ENCODE measurements around the gene EPHB3. TPM values are rescaled to one million over a fixed set of nuclear protein-coding genes. Genes with fewer than 3 reads are reported as not detected.

Gene EPHB3
- total RNA-seq, 1 donor from 2014 or later = 17.2 TPM

DNA sequence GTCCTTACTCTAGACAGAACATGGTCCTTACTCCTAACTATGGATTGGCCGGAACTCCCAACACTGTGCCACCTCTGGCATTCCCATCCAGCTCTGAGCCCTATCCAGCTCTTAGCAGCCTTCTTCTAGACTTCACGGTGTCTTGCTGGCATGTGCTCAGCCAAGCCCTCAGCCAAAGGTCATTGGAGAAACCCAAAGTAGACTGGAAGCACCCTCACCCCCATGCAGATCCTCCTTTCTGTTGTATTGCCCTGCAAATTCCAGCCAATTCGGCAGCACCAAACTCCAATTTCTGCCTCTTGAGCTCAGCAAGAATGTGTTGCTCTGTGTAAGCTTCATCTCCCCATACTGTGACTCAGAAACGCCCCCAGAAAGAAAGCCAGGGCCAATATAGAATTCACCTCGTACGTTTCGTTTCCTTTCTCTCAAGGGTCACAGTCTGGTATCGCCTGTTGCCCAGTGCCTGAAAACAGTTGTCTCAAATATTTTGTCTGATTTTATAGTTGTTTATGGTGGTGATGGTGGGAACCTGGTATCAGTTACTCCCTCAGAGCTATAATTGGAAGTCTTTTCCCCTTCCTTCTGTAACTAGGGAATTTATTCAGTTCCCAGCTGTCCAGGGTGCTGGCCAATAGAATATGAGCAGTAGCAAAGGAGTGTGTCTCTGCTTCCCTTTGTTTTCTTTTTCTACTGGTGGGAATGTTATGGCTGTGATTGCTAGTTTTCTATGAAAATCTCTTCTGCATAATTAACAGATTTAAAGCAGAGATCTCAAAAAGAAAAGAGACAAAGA is 28.4 kb upstream of the EPHB3 start:
- Histone ChIP-seq H3K9me3 (ENCODE audit: insufficient read depth, low read depth, low read length) (no peaks in the 10 kb centered on the region), H3K36me3 (ENCODE audit: insufficient read depth, low read length) (no peaks in the 10 kb centered on the region), H3K27ac (ENCODE audit: low read depth, low read length) (no peak overlapping the region), H3K9ac (ENCODE audit: low read length) (no peak overlapping the region), H3K4me3 (ENCODE audit: insufficient read depth, low read depth, low read length) (no peak overlapping the region), H4K20me1 (ENCODE audit: insufficient read depth, low read length) (no peaks in the 10 kb centered on the region), H3K79me2 (ENCODE audit: insufficient read depth, low read length) (no peaks in the 10 kb centered on the region), H3K4me2 (ENCODE audit: low read length) (no peak overlapping the region), H3K27me3 (ENCODE audit: insufficient read depth, low read length) (peaks cover 41% of the 10 kb centered on the region), H2AFZ (ENCODE audit: low read depth, low read length) (no peak overlapping the region), H3K4me1 (ENCODE audit: insufficient read depth, low read length) (no peaks in the 10 kb centered on the region)
- no peak for FAIRE-seq
- H3K27me3 Mint-ChIP-seq (ENCODE audit: low read depth, unreplicated experiment) = peaks cover 39% of the 10 kb centered on the region
- TF ChIP-seq CTCF (IDR thresholded peaks at IDR 0.05; ENCODE audit: insufficient read depth, low read depth, low read length) (no peak), EZH2 (IDR thresholded peaks at IDR 0.05; ENCODE audit: insufficient read depth, low read length) (no peak)
- DNase-seq (ENCODE audit: low read depth) = no peak
- H3K9me3 Mint-ChIP-seq (ENCODE audit: unreplicated experiment) = no peaks in the 10 kb centered on the region
- no peak overlapping the region for H3K27ac Mint-ChIP-seq (ENCODE audit: unreplicated experiment)
- H3K36me3 Mint-ChIP-seq (ENCODE audit: low read depth, unreplicated experiment) = no peaks in the 10 kb centered on the region
- H3K4me1 Mint-ChIP-seq (ENCODE audit: low read depth, unreplicated experiment) = peaks cover 3% of the 10 kb centered on the region
- no peak overlapping the region for H3K4me3 Mint-ChIP-seq (ENCODE audit: unreplicated experiment)

GRCh38 chr3:184537885-184538665 is 23.5 kb upstream of the EPHB3 start:
- H3K4me3 Mint-ChIP-seq (ENCODE audit: unreplicated experiment) = no peak overlapping the region
- H3K36me3 ChIP-seq (ENCODE audit: insufficient read depth, low read length) = no peaks in the 10 kb centered on the region
- no peak overlapping the region for H3K9ac ChIP-seq (ENCODE audit: low read length)
- no peaks in the 10 kb centered on the region for H3K79me2 ChIP-seq (ENCODE audit: insufficient read depth, low read length)
- peaks cover 40% of the 10 kb centered on the region for H3K27me3 Mint-ChIP-seq (ENCODE audit: low read depth, unreplicated experiment)
- H3K36me3 Mint-ChIP-seq (ENCODE audit: low read depth, unreplicated experiment) = no peaks in the 10 kb centered on the region
- FAIRE-seq (no peak), DNase-seq (ENCODE audit: low read depth) (no peak)
- H3K27ac ChIP-seq (ENCODE audit: low read depth, low read length) = no peak overlapping the region
- H3K27ac Mint-ChIP-seq (ENCODE audit: unreplicated experiment) = no peak overlapping the region
- H2AFZ ChIP-seq (ENCODE audit: low read depth, low read length) = no peak overlapping the region
- no peak overlapping the region for H3K4me3 ChIP-seq (ENCODE audit: insufficient read depth, low read depth, low read length)
- H3K9me3 Mint-ChIP-seq (ENCODE audit: unreplicated experiment) = no peaks in the 10 kb centered on the region
- no peaks in the 10 kb centered on the region for H3K4me1 ChIP-seq (ENCODE audit: insufficient read depth, low read length)
- no peaks in the 10 kb centered on the region for H3K9me3 ChIP-seq (ENCODE audit: insufficient read depth, low read depth, low read length)
- TF ChIP-seq EZH2 (IDR thresholded peaks at IDR 0.05; ENCODE audit: insufficient read depth, low read length) = no peak
- TF ChIP-seq CTCF (IDR thresholded peaks at IDR 0.05; ENCODE audit: insufficient read depth, low read depth, low read length) = no peak
- peaks cover 45% of the 10 kb centered on the region for H3K27me3 ChIP-seq (ENCODE audit: insufficient read depth, low read length)
- no peak overlapping the region for H3K4me2 ChIP-seq (ENCODE audit: low read length)
- peaks cover 3% of the 10 kb centered on the region for H3K4me1 Mint-ChIP-seq (ENCODE audit: low read depth, unreplicated experiment)
- H4K20me1 ChIP-seq (ENCODE audit: insufficient read depth, low read length) = no peaks in the 10 kb centered on the region
